GM23338 (cell line): Measurements from ENCODE around the gene WFDC11. TPM values are rescaled to one million over a fixed set of nuclear protein-coding genes. Genes with fewer than 3 reads are reported as not detected.
A peak's percentile ranks its signal among the peaks of the same experiment; 100 is the strongest.

ENCODE experiments used
- CREB1 ChIP-seq: fragments of 250-450 bp; sonication (Bioruptor Pico); IDR thresholded peaks from 2 replicates; pipeline ENCODE4 v1.5.0; 2020; ENCODE audit warnings: low read depth, mild to moderate bottlenecking, moderate library complexity
- EZH2phosphoT487 ChIP-seq: fragments of 200-600 bp; sonication (generic); IDR thresholded peaks from one replicate; pipeline ENCODE4 v1.8.1; 2018; ENCODE audit warnings: antibody characterized with exemption; ENCODE audit not compliant: unreplicated experiment
- JUNB ChIP-seq: IDR thresholded peaks from one replicate; pipeline ENCODE4 v1.6.1; 2016; ENCODE audit warnings: antibody characterized with exemption; ENCODE audit not compliant: unreplicated experiment
- POLR2AphosphoS5 ChIP-seq: IDR thresholded peaks from 2 replicates; pipeline ENCODE4 v1.6.1; 2016; ENCODE audit warnings: antibody characterized with exemption, low read depth
- REST ChIP-seq: IDR thresholded peaks from one replicate; pipeline ENCODE4 v1.6.1; 2018; ENCODE audit warnings: antibody characterized with exemption; ENCODE audit not compliant: unreplicated experiment
- STAT1 ChIP-seq: IDR thresholded peaks from one replicate; pipeline ENCODE4 v1.6.1; 2016; ENCODE audit warnings: antibody characterized with exemption; ENCODE audit not compliant: unreplicated experiment
- ZNF114 ChIP-seq: fragments of 250-450 bp; sonication (Bioruptor Pico); IDR thresholded peaks from 2 replicates; pipeline ENCODE4 v1.5.0; 2020; ENCODE audit warnings: mild to moderate bottlenecking, moderate library complexity
- ZNF331 ChIP-seq: fragments of 250-450 bp; sonication (Bioruptor Pico); IDR thresholded peaks from 2 replicates; pipeline ENCODE4 v1.5.0; 2020; ENCODE audit warnings: low read depth, mild to moderate bottlenecking, moderate library complexity
- ZNF462 ChIP-seq: fragments of 250-450 bp; sonication (Bioruptor Pico); IDR thresholded peaks from 2 replicates; pipeline ENCODE4 v1.5.0; 2020; ENCODE audit warnings: mild to moderate bottlenecking, moderate library complexity
- polyA plus RNA-seq: library from polyadenylated mRNA; unstranded; fragments of >200 nt; fragmentation: Nextera tagmentation; extraction: Ambion mirVana; gene quantifications from 2 replicates; pipeline ENCODE4 v1.2.1, GENCODE V29; 2016
- total RNA-seq: library from RNA; depleted of rRNA; stranded (reverse); fragments of >200 nt; shearing (Covaris generic); gene quantifications from 2 replicates; pipeline ENCODE4 v1.2.3, GENCODE V29; 2014

WFDC11 gene
- total and polyA plus RNA-seq, 2 experiments from 2014 or later, result not detected

GRCh38 chr20:45629496-45630100, 40.4 kb downstream of the WFDC11 start, which contains the start of gene WFDC10A (continued):
- no peak for TF ChIP-seq ZNF462 (CRISPR knock-in tag)
- no peak for TF ChIP-seq ZNF331 (CRISPR knock-in tag)
- no peak for TF ChIP-seq ZNF114 (CRISPR knock-in tag)
- TF ChIP-seq POLR2AphosphoS5, result no peak
- TF ChIP-seq STAT1, result no peak
- TF ChIP-seq JUNB, result no peak
- TF ChIP-seq CREB1 (CRISPR knock-in tag), result peak; percentile 57
- TF ChIP-seq REST, result no peak
- TF ChIP-seq EZH2phosphoT487, result no peak
